ENCODE results near the gene TREML4. TPM values are rescaled to one million over a fixed set of nuclear protein-coding genes. Genes with fewer than 3 reads are reported as not detected.

TREML4 gene
- total RNA-seq, 1 donor from 2014 or later = not detected

DNA sequence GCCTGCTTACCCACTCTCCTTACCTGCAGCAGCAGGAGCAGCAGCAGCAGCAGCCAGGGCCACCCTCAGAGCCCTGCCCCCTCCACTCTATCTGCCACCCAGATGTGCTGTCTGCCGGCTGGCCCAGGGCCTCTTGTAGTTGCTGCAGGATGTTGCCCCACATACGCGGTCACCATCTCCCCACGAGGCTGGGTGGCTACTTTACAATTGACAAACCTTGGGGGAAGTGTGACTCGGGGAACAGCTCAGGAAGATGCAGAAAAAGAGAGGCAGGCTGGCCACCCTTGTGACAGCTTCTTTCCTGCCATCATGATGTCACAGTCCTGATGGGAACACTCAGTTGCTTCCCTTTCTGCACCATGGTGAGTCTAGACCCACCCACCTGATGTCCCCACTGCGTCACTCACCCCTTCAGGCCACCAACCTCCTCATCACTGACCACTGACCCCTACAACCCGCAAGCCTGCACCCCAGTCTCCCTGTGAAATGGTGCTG, 43.8 kb downstream of the TREML4 start:
- Histone ChIP-seq H3K4me1 (ENCODE audit: insufficient read depth, low read length) (no peaks in the 10 kb centered on the region), H3K9ac (ENCODE audit: low read length) (no peak overlapping the region), H3K4me3 (ENCODE audit: insufficient read depth, low read depth, low read length) (no peak overlapping the region), H4K20me1 (ENCODE audit: insufficient read depth, low read length) (no peaks in the 10 kb centered on the region), H3K27ac (ENCODE audit: low read depth, low read length) (no peak overlapping the region), H3K27me3 (ENCODE audit: insufficient read depth, low read length) (no peaks in the 10 kb centered on the region), H3K9me3 (ENCODE audit: insufficient read depth, low read depth, low read length) (no peaks in the 10 kb centered on the region), H2AFZ (ENCODE audit: low read depth, low read length) (no peak overlapping the region), H3K36me3 (ENCODE audit: insufficient read depth, low read length) (no peaks in the 10 kb centered on the region), H3K4me2 (ENCODE audit: low read length) (no peak overlapping the region), H3K79me2 (ENCODE audit: insufficient read depth, low read length) (no peaks in the 10 kb centered on the region)
- Mint-ChIP-seq H3K9me3 (ENCODE audit: unreplicated experiment) (no peaks in the 10 kb centered on the region), H3K4me3 (ENCODE audit: unreplicated experiment) (no peak overlapping the region), H3K27me3 (ENCODE audit: low read depth, unreplicated experiment) (peaks cover 47% of the 10 kb centered on the region), H3K4me1 (ENCODE audit: low read depth, unreplicated experiment) (no peaks in the 10 kb centered on the region), H3K27ac (ENCODE audit: unreplicated experiment) (no peak overlapping the region), H3K36me3 (ENCODE audit: low read depth, unreplicated experiment) (no peaks in the 10 kb centered on the region)
- FAIRE-seq (no peak), DNase-seq (ENCODE audit: low read depth) (no peak)
- no peak for TF ChIP-seq EZH2 (IDR thresholded peaks at IDR 0.05; ENCODE audit: insufficient read depth, low read length)
- TF ChIP-seq, protein P1, sequence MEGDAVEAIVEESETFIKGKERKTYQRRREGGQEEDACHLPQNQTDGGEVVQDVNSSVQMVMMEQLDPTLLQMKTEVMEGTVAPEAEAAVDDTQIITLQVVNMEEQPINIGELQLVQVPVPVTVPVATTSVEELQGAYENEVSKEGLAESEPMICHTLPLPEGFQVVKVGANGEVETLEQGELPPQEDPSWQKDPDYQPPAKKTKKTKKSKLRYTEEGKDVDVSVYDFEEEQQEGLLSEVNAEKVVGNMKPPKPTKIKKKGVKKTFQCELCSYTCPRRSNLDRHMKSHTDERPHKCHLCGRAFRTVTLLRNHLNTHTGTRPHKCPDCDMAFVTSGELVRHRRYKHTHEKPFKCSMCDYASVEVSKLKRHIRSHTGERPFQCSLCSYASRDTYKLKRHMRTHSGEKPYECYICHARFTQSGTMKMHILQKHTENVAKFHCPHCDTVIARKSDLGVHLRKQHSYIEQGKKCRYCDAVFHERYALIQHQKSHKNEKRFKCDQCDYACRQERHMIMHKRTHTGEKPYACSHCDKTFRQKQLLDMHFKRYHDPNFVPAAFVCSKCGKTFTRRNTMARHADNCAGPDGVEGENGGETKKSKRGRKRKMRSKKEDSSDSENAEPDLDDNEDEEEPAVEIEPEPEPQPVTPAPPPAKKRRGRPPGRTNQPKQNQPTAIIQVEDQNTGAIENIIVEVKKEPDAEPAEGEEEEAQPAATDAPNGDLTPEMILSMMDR (IDR thresholded peaks at IDR 0.05; ENCODE audit: insufficient read depth, low read depth, low read length) = no peak

- no peaks in the 10 kb centered on the region for H3K4me1 Mint-ChIP-seq (ENCODE audit: low read depth, unreplicated experiment)
- Histone ChIP-seq H3K27me3 (ENCODE audit: insufficient read depth, low read length) (no peaks in the 10 kb centered on the region), H3K4me2 (ENCODE audit: low read length) (no peak overlapping the region), H3K27ac (ENCODE audit: low read depth, low read length) (no peak overlapping the region), H3K4me1 (ENCODE audit: insufficient read depth, low read length) (no peaks in the 10 kb centered on the region), H3K4me3 (ENCODE audit: insufficient read depth, low read depth, low read length) (no peak overlapping the region), H3K36me3 (ENCODE audit: insufficient read depth, low read length) (no peaks in the 10 kb centered on the region), H4K20me1 (ENCODE audit: insufficient read depth, low read length) (no peaks in the 10 kb centered on the region), H3K9ac (ENCODE audit: low read length) (no peak overlapping the region), H3K79me2 (ENCODE audit: insufficient read depth, low read length) (no peaks in the 10 kb centered on the region), H2AFZ (ENCODE audit: low read depth, low read length) (no peak overlapping the region), H3K9me3 (ENCODE audit: insufficient read depth, low read depth, low read length) (no peaks in the 10 kb centered on the region)
- no peak overlapping the region for H3K4me3 Mint-ChIP-seq (ENCODE audit: unreplicated experiment)
- TF ChIP-seq EZH2 (IDR thresholded peaks at IDR 0.05; ENCODE audit: insufficient read depth, low read length) = no peak
- TF ChIP-seq, protein P1 (IDR thresholded peaks at IDR 0.05; ENCODE audit: insufficient read depth, low read depth, low read length) = no peak
- no peaks in the 10 kb centered on the region for H3K9me3 Mint-ChIP-seq (ENCODE audit: unreplicated experiment)
- H3K36me3 Mint-ChIP-seq (ENCODE audit: low read depth, unreplicated experiment) = no peaks in the 10 kb centered on the region
- no peak for DNase-seq (ENCODE audit: low read depth)
- H3K27me3 Mint-ChIP-seq (ENCODE audit: low read depth, unreplicated experiment) = peaks cover 51% of the 10 kb centered on the region
- no peak for FAIRE-seq
- H3K27ac Mint-ChIP-seq (ENCODE audit: unreplicated experiment) = no peak overlapping the region
Observed at GRCh38 chr6:41272591-41273240, 44.6 kb downstream of the TREML4 start.

GRCh38 chr6:41273714-41274113, 45.6 kb downstream of the TREML4 start:
- H3K27ac Mint-ChIP-seq (ENCODE audit: unreplicated experiment) = no peak overlapping the region
- no peak overlapping the region for H2AFZ ChIP-seq (ENCODE audit: low read depth, low read length)

More at GRCh38 chr6:41273714-41274113, 45.6 kb downstream of the TREML4 start:
- H3K79me2 ChIP-seq (ENCODE audit: insufficient read depth, low read length) = no peaks in the 10 kb centered on the region
- Mint-ChIP-seq H3K27me3 (ENCODE audit: low read depth, unreplicated experiment) (peaks cover 52% of the 10 kb centered on the region), H3K36me3 (ENCODE audit: low read depth, unreplicated experiment) (no peaks in the 10 kb centered on the region), H3K4me1 (ENCODE audit: low read depth, unreplicated experiment) (peaks cover 2% of the 10 kb centered on the region), H3K9me3 (ENCODE audit: unreplicated experiment) (no peaks in the 10 kb centered on the region), H3K4me3 (ENCODE audit: unreplicated experiment) (no peak overlapping the region)
- no peaks in the 10 kb centered on the region for H4K20me1 ChIP-seq (ENCODE audit: insufficient read depth, low read length)
- H3K4me3 ChIP-seq (ENCODE audit: insufficient read depth, low read depth, low read length) = no peak overlapping the region
- no peaks in the 10 kb centered on the region for H3K27me3 ChIP-seq (ENCODE audit: insufficient read depth, low read length)
- H3K4me1 ChIP-seq (ENCODE audit: insufficient read depth, low read length) = no peaks in the 10 kb centered on the region
- no peak for TF ChIP-seq EZH2 (IDR thresholded peaks at IDR 0.05; ENCODE audit: insufficient read depth, low read length)
- TF ChIP-seq, protein P1 (IDR thresholded peaks at IDR 0.05; ENCODE audit: insufficient read depth, low read depth, low read length) = no peak
- FAIRE-seq = no peak
- no peak overlapping the region for H3K4me2 ChIP-seq (ENCODE audit: low read length)
- no peaks in the 10 kb centered on the region for H3K36me3 ChIP-seq (ENCODE audit: insufficient read depth, low read length)
- DNase-seq (ENCODE audit: low read depth) = no peak
- H3K9ac ChIP-seq (ENCODE audit: low read length) = no peak overlapping the region
- H3K27ac ChIP-seq (ENCODE audit: low read depth, low read length) = no peak overlapping the region
- H3K9me3 ChIP-seq (ENCODE audit: insufficient read depth, low read depth, low read length) = no peaks in the 10 kb centered on the region
